ENCODE data around the gene HUS1B.

The HUS1B gene

DNA sequence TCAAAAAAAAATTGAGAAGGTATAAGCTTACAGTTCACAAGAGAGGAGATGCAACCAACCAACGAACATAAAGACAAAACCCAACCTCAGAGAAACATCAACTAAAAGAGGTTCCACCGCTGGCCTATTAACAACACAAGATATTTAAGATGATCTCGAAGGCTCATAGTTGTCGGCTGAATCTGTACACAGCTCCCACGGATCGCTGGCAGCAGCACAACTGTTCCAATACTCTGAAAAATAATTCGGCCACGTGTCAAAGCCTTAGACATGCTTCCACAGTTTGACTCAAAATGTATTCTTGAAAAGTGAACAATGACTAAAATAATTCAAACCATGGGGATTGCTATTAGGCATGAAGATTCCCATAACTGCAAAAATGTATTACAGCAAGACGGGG, 22.4 kb upstream of the HUS1B start:
- TF ChIP-seq, protein P1, sequence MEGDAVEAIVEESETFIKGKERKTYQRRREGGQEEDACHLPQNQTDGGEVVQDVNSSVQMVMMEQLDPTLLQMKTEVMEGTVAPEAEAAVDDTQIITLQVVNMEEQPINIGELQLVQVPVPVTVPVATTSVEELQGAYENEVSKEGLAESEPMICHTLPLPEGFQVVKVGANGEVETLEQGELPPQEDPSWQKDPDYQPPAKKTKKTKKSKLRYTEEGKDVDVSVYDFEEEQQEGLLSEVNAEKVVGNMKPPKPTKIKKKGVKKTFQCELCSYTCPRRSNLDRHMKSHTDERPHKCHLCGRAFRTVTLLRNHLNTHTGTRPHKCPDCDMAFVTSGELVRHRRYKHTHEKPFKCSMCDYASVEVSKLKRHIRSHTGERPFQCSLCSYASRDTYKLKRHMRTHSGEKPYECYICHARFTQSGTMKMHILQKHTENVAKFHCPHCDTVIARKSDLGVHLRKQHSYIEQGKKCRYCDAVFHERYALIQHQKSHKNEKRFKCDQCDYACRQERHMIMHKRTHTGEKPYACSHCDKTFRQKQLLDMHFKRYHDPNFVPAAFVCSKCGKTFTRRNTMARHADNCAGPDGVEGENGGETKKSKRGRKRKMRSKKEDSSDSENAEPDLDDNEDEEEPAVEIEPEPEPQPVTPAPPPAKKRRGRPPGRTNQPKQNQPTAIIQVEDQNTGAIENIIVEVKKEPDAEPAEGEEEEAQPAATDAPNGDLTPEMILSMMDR (IDR thresholded peaks at IDR 0.05; ENCODE audit: borderline replicate concordance, insufficient read depth, low read depth, low read length), result no peak

DNA sequence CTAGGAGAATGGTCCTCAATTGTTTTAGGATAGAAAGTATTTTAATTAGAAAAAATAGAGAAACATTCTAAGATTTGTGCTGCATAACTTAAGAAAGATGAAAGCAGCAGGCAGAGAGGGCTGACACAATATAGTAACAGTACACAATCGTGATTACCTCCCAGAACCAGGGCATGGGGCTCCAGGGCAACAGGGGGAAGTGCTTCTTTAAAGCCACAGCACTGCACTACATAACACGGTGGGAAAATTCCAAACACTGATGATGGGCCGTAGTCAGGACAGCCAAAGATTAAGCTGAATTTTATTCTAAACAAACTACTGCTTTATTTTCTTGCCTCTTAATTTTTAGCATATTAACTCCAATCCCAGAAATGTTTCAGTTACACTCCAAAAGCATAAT, 21.6 kb upstream of the HUS1B start:
- H3K4me3 ChIP-seq (ENCODE audit: low read depth, low read length), result no peak overlapping the region
- TF ChIP-seq, protein P1 (IDR thresholded peaks at IDR 0.05; ENCODE audit: borderline replicate concordance, insufficient read depth, low read depth, low read length), result no peak

More for the DNA sequence above, 22.4 kb upstream of the HUS1B start:
- H3K4me3 ChIP-seq (ENCODE audit: low read depth, low read length), result no peak overlapping the region

DNA sequence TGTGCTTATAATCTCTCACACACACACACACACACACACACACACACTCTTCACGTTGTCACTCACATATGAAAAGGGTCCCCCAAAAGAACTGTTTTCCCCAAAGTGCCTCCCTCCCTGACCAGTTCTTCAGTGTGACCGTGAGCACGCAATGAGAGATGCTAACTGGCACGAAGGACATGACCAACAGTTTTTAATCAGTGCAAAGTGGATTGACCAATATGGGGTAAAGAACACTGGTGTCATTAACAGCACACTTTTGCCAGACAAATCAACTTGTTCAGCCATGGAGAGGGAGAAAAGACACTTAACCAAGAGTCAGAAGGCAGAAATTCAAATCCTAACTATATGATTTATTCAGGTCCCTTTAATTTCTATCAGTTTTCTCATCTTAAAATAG, 21.0 kb upstream of the HUS1B start:
- H3K4me3 ChIP-seq (ENCODE audit: low read depth, low read length), result no peak overlapping the region
- TF ChIP-seq, protein P1 (IDR thresholded peaks at IDR 0.05; ENCODE audit: borderline replicate concordance, insufficient read depth, low read depth, low read length), result no peak

DNA sequence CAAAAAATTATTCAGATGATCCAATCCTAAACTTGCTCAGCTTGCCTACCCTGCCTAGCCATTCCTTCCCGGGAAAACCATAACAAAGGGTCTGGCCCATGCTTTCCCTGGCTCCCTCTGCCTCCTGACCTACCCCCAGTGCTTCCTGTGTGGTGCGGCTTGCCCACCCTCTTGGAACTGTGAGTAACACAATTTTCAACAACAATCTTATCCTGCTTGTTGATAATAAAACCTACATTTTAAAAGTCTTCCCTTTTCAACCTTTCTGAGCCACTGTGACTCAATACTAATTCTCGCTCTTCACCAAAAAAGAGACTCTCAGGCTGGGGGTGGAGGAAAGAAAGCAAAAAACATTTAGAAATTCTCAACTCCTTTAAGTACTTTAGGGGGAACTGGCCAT, 18.1 kb upstream of the HUS1B start:
- no peak overlapping the region for H3K4me3 ChIP-seq (ENCODE audit: low read depth, low read length)
- TF ChIP-seq, protein P1 (IDR thresholded peaks at IDR 0.05; ENCODE audit: borderline replicate concordance, insufficient read depth, low read depth, low read length), result no peak

DNA sequence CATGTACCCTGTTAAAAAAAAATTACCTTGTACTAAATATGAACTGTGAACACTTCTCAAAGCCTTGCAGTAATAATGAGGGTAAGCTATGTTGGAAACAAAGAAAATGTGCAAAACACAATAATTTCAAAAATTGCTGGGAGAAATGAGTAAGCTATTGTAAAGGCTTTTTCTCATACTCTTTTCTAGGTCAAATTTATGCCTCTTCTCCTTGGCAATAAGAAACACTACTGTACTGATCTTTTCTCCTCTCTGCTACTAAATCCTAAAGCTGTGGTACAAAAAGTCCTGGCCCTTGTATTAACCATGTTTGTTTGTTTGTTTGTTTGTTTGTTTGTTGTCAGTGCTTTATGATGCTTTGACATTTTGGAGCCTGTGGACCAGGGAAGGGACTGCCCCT, 17.5 kb upstream of the HUS1B start:
- TF ChIP-seq, protein P1 (IDR thresholded peaks at IDR 0.05; ENCODE audit: borderline replicate concordance, insufficient read depth, low read depth, low read length), result no peak
- H3K4me3 ChIP-seq (ENCODE audit: low read depth, low read length), result no peak overlapping the region

DNA sequence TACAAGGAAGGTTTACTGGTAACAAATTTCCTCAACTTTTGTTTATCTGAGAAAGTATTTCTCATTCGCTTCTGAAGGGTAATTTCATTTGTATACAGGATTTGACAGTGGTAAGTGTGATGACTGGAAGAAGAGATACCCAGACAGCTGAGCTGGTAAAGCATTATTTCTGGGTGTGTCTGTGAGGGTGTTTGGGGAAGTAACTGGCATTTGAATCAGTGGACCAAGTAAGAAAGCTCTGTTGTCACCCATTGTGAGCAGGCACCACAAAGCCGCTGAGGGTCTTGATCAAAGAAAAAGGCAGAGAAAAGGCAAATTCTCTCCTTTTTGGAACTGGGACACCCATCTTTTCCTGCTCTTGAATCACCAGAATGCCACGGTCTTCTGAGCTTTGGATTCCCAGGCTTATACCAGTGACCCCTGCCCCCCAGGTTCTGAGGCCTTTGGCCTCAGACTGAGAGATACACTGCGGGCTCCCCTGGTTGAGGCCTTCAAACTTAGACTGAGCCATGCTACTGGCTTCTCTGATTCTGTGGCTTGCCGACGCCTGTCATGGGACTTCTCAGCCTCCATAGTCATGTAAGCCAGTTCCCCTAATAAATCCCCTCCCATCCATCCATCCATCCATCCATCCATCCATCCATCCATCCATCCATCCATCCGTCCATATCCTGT, 10.5 kb upstream of the HUS1B start:
- no peak overlapping the region for H3K4me3 ChIP-seq (ENCODE audit: low read depth, low read length)
- TF ChIP-seq, protein P1 (IDR thresholded peaks at IDR 0.05; ENCODE audit: borderline replicate concordance, insufficient read depth, low read depth, low read length), result no peak

All from GM12875 (cell line).